A549 (cell line): ENCODE results near the gene PCDH9.

Experiments used
- CTCF ChIP-seq: fragments of >200 bp; sonication (Bioruptor Twin); formaldehyde crosslinking; IDR thresholded peaks from 3 replicates; pipeline ENCODE4 v1.5.1; 2016
- MAX ChIP-seq: IDR thresholded peaks from 2 replicates; pipeline ENCODE4 v1.6.1; 2012

- no peak for TF ChIP-seq CTCF
- TF ChIP-seq MAX: no peak
Observed at GRCh38 chr13:66459143-66459542, 771.0 kb downstream of the PCDH9 start.
